Activated B cell treated with CpG ODN at 0.5 μM for 24 hours (primary cell): ENCODE results near the gene PLA2G3. TPM values are rescaled to one million over a fixed set of nuclear protein-coding genes. Genes with fewer than 3 reads are reported as not detected.
A peak's percentile ranks its signal among the peaks of the same experiment; 100 is the strongest.

Source experiments
- ATAC-seq: fragments of 200-7000 bp; cut with Tn5 transposase; one replicate; pipeline ENCODE4 v1.10.0; 2021; ENCODE audit warnings: low read depth, mild to moderate bottlenecking, moderate library complexity
- CTCF ChIA-PET: fragments of 350-600 bp; sonication (Branson Sonifier 250); formaldehyde crosslinking; loops from one replicate; lab custom pipeline; 2021; ENCODE audit warnings: antibody characterized with exemption; lab: Charles Lee
- POLR2A ChIA-PET: fragments of 350-600 bp; sonication (Branson Sonifier 250); formaldehyde crosslinking; loops from one replicate; lab custom pipeline; 2021; ENCODE audit warnings: antibody characterized with exemption; lab: Charles Lee
- DNase-seq: peaks from one replicate; pipeline ENCODE4 v3.0.0; 2022
- H3K27ac Mint-ChIP-seq: one replicate; pipeline ENCODE4 v1.8.0; 2020; ENCODE audit warnings: mixed read lengths
- H3K27me3 Mint-ChIP-seq: one replicate; pipeline ENCODE4 v1.8.0; 2021; ENCODE audit warnings: mixed read lengths
- H3K36me3 Mint-ChIP-seq: one replicate; pipeline ENCODE4 v1.8.0; 2021; ENCODE audit warnings: low read depth, mixed read lengths
- H3K4me1 Mint-ChIP-seq: one replicate; pipeline ENCODE4 v1.8.0; 2021; ENCODE audit warnings: mixed read lengths
- H3K4me3 Mint-ChIP-seq: one replicate; pipeline ENCODE4 v1.8.0; 2020; ENCODE audit warnings: mild to moderate bottlenecking, mixed read lengths
- H3K9me3 Mint-ChIP-seq: one replicate; pipeline ENCODE4 v1.8.0; 2020; ENCODE audit warnings: mixed read lengths
- CTCF ChIP-seq: fragments of 200-600 bp; IDR thresholded peaks from one replicate; pipeline ENCODE4 v1.8.0; 2022; ENCODE audit warnings: antibody characterized with exemption, mild to moderate bottlenecking
- intact Hi-C: fragments of 100-400 bp; cut with micrococcal nuclease; formaldehyde crosslinking; loops from one replicate; pipeline ENCODE4 v1.15.1; 2024
- total RNA-seq: library from RNA; stranded (reverse); gene quantifications from 2 replicates; pipeline ENCODE4 v1.2.3, GENCODE V29; 2022

The PLA2G3 gene
- total RNA-seq, 1 donor from 2014 or later = not detected

- ChIA-PET CTCF (interaction anchor here (2.5 kb wide), 1 partner anchor 17 kb away, joined by 8 read pairs; no protein-coding TSS in a partner anchor), POLR2A (interaction anchor here (1.2 kb wide), 1 partner anchor 21 kb away, joined by 3 read pairs; no protein-coding TSS in a partner anchor)
- H3K36me3 Mint-ChIP-seq = no peaks in the 10 kb centered on the region
- H3K27me3 Mint-ChIP-seq = no peaks in the 10 kb centered on the region
- ATAC-seq (no peak), DNase-seq (no peak)
- intact Hi-C loops = loop anchor here (5.0 kb wide), 4 partner anchors 41 to 514 kb away; partner anchors contain the start of genes LIMK2 and PES1
- H3K27ac Mint-ChIP-seq = no peak overlapping the region
- no peaks in the 10 kb centered on the region for H3K9me3 Mint-ChIP-seq
- TF ChIP-seq CTCF = no peak
- peaks cover 23% of the 10 kb centered on the region for H3K4me1 Mint-ChIP-seq
- peak overlapping the region; percentile 93 for H3K4me3 Mint-ChIP-seq
Observed at GRCh38 chr22:31106001-31106571, 34.2 kb downstream of the PLA2G3 start.

- Mint-ChIP-seq H3K27me3 (no peaks in the 10 kb centered on the region), H3K36me3 (no peaks in the 10 kb centered on the region), H3K4me1 (peaks cover 23% of the 10 kb centered on the region), H3K9me3 (no peaks in the 10 kb centered on the region), H3K27ac (no peak overlapping the region), H3K4me3 (peak overlapping the region; percentile 19)
- no peak for DNase-seq
- ChIA-PET CTCF (no interaction called here), POLR2A (interaction anchor here (1.2 to 1.3 kb wide), 2 partner anchors 20 to 22 kb away, joined by 3 to 5 read pairs; no protein-coding TSS in a partner anchor)
- intact Hi-C loops = loop anchor here (5.0 kb wide), 4 partner anchors 42 to 513 kb away; partner anchors contain the start of genes LIMK2 and PES1
- no peak for ATAC-seq
- TF ChIP-seq CTCF = no peak
Observed at GRCh38 chr22:31105282-31105929, 34.9 kb downstream of the PLA2G3 start.

- ATAC-seq (no peak), DNase-seq (no peak)
- POLR2A ChIA-PET = interaction anchor here (1.2 to 1.3 kb wide), 2 partner anchors 20 to 22 kb away, joined by 3 to 5 read pairs; no protein-coding TSS in a partner anchor
- TF ChIP-seq CTCF = no peak
- Mint-ChIP-seq H3K9me3 (no peaks in the 10 kb centered on the region), H3K4me3 (no peak overlapping the region), H3K27ac (no peak overlapping the region), H3K4me1 (peaks cover 23% of the 10 kb centered on the region), H3K36me3 (no peaks in the 10 kb centered on the region), H3K27me3 (no peaks in the 10 kb centered on the region)
- intact Hi-C loops = loop anchor here (5.0 kb wide), 4 partner anchors 42 to 513 kb away; partner anchors contain the start of genes LIMK2 and PES1
- CTCF ChIA-PET = no interaction called here
Observed at GRCh38 chr22:31104869-31105268, 35.4 kb downstream of the PLA2G3 start.

GRCh38 chr22:31103899-31104694 is 36.2 kb downstream of the PLA2G3 start:
- H3K4me1 Mint-ChIP-seq = peaks cover 23% of the 10 kb centered on the region
- no peak for TF ChIP-seq CTCF
- no peaks in the 10 kb centered on the region for H3K27me3 Mint-ChIP-seq
- no peaks in the 10 kb centered on the region for H3K36me3 Mint-ChIP-seq
- H3K27ac Mint-ChIP-seq = no peak overlapping the region
- ChIA-PET POLR2A (interaction anchor here (1.3 to 1.6 kb wide), 2 partner anchors 19 to 21 kb away, joined by 4 to 5 read pairs; no protein-coding TSS in a partner anchor), CTCF (no interaction called here)
- H3K9me3 Mint-ChIP-seq = no peaks in the 10 kb centered on the region
- intact Hi-C loops = no loop called here
- ATAC-seq = no peak
- DNase-seq = no peak
- no peak overlapping the region for H3K4me3 Mint-ChIP-seq
